K562 (cell line): ENCODE measurements around the gene GRIN2D. TPM values are rescaled to one million over a fixed set of nuclear protein-coding genes. Genes with fewer than 3 reads are reported as not detected.
A peak's percentile ranks its signal among the peaks of the same experiment; 100 is the strongest.

ENCODE experiments used
- BMI1 ChIP-seq: fragments of 150-350 bp; IDR thresholded peaks from 2 replicates; pipeline ENCODE4 v1.6.1; 2014; ENCODE audit warnings: low read length
- CSDE1 ChIP-seq, 2 experiments: fragments of 450-650 bp; IDR thresholded peaks; 2 replicates each; pipeline ENCODE4 v1.6.1; 2016; ENCODE audit warnings: mild to moderate bottlenecking in 1 of 2
- ELF1 ChIP-seq: fragments of 200-800 bp; sonication (Bioruptor generic); IDR thresholded peaks from 2 replicates; pipeline ENCODE4 v1.6.1; 2016; ENCODE audit warnings: missing genetic modification characterization, missing compliant biosample characterization
- ESRRB ChIP-seq: fragments of 250-450 bp; sonication (Bioruptor Pico); IDR thresholded peaks from 2 replicates; pipeline ENCODE4 v1.5.0; 2020; ENCODE audit warnings: mild to moderate bottlenecking, moderate library complexity, borderline replicate concordance
- FOSL1 ChIP-seq: fragments of 200-800 bp; sonication (Bioruptor generic); conservative IDR thresholded peaks from 2 replicates; pipeline ENCODE4 v1.6.1; 2016; ENCODE audit warnings: missing genetic modification characterization, missing compliant biosample characterization
- FOXK2 ChIP-seq, 2 experiments: fragments of 450-650 bp; IDR thresholded peaks in 1 of 2; conservative IDR thresholded peaks in 1 of 2; 2 replicates each; pipeline ENCODE4 v1.6.1; 2016; ENCODE audit warnings: low read depth in 2 of 2, mild to moderate bottlenecking in 1 of 2
- GABPB1 ChIP-seq: sonication (generic); formaldehyde crosslinking; IDR thresholded peaks from 2 replicates; pipeline ENCODE4 v1.8.0; 2022; ENCODE audit warnings: mild to moderate bottlenecking, missing genetic modification reagents
- MEIS2 ChIP-seq: fragments of 450-650 bp; IDR thresholded peaks from 2 replicates; pipeline ENCODE4 v1.6.1; 2014; ENCODE audit warnings: mild to moderate bottlenecking; ENCODE audit not compliant: partially characterized antibody
- MTA2 ChIP-seq: fragments of 450-650 bp; IDR thresholded peaks from 2 replicates; pipeline ENCODE4 v1.6.1; 2016; ENCODE audit warnings: low read depth
- SOX6 ChIP-seq: fragments of 450-650 bp; IDR thresholded peaks from 2 replicates; pipeline ENCODE4 v1.6.1; 2014; ENCODE audit warnings: mild to moderate bottlenecking
- ZKSCAN8 ChIP-seq: fragments of 200-800 bp; sonication (Bioruptor generic); IDR thresholded peaks from 2 replicates; pipeline ENCODE4 v1.6.1; 2016; ENCODE audit warnings: missing genetic modification characterization, missing compliant biosample characterization
- ZNF436 ChIP-seq: fragments of 250-450, 450-650 bp; sonication (Bioruptor Pico); formaldehyde crosslinking; IDR thresholded peaks from 2 replicates; pipeline ENCODE4 v1.7.0; 2020; ENCODE audit warnings: mild to moderate bottlenecking
- ZNF507 ChIP-seq: conservative IDR thresholded peaks from 2 replicates; pipeline ENCODE4 v1.6.1; 2017; ENCODE audit warnings: missing genetic modification characterization, missing compliant biosample characterization
- ZNF561 ChIP-seq: fragments of 450-650 bp; formaldehyde crosslinking; conservative IDR thresholded peaks from 2 replicates; pipeline ENCODE4 v1.4.0; 2020; ENCODE audit warnings: mild to moderate bottlenecking, moderate library complexity
- ZNF583 ChIP-seq: fragments of 250-450 bp; sonication (Bioruptor Pico); IDR thresholded peaks from 2 replicates; pipeline ENCODE4 v1.4.0; 2020
- polyA plus RNA-seq, 8 experiments: library from polyadenylated mRNA; depleted of rRNA in 4 of 8; stranded (reverse) in 5 of 8; unstranded in 3 of 8; fragments of >200 nt; fragmentation: Nextera tagmentation in 2 of 8; fragmentation: Illumina TruSeq in 1 of 8; extraction: Ambion mirVana in 2 of 8; extraction: Trizol in 1 of 8; gene quantifications; 2 replicates each; pipeline versions ENCODE4 v1.2.1 to v1.2.3, GENCODE V29; 2011 to 2014; ENCODE audit warnings: inconsistent platforms in 1 of 8, missing spikeins in 1 of 8
- total RNA-seq, 7 experiments: library from RNA; depleted of rRNA in 6 of 7; stranded (reverse); fragments of >200 nt in 6 of 7; fragmentation: Illumina TruSeq in 2 of 7; extraction: Trizol in 2 of 7; gene quantifications; 2 replicates each; pipeline versions ENCODE4 v1.2.1 to v1.2.3, GENCODE V29; 2011 to 2021; ENCODE audit warnings: low replicate concordance in 1 of 7
- TF ChIP-seq, protein P1 (sequence below): fragments of 450-650 bp; conservative IDR thresholded peaks from 2 replicates; pipeline ENCODE4 v1.6.1; 2016; ENCODE audit warnings: missing genetic modification characterization, low read depth, mild to moderate bottlenecking, control low read depth, missing compliant biosample characterization
- TF ChIP-seq, protein P2 (sequence below): sonication (generic); formaldehyde crosslinking; IDR thresholded peaks from 2 replicates; pipeline ENCODE4 v1.8.1; 2023; ENCODE audit warnings: mild to moderate bottlenecking, missing genetic modification reagents
- TF ChIP-seq, protein P3 (sequence below), 3 experiments: IDR thresholded peaks in 2 of 3; conservative IDR thresholded peaks in 1 of 3; 2 replicates each; pipeline ENCODE4 v1.5.1; 2011 to 2012; ENCODE audit warnings: low read length in 3 of 3, mild to moderate bottlenecking in 3 of 3, control low read depth in 2 of 3, improper control_type of control experiment in 1 of 3, inconsistent platforms in 1 of 3, low read depth in 1 of 3, mixed read lengths in 1 of 3, moderate library complexity in 1 of 3; ENCODE audit not compliant: insufficient read depth in 2 of 3
- TF ChIP-seq, protein P4 (sequence below): sonication (generic); formaldehyde crosslinking; IDR thresholded peaks from 2 replicates; pipeline ENCODE4 v1.4.0; 2020; ENCODE audit warnings: mild to moderate bottlenecking, missing genetic modification reagents
- TF ChIP-seq, protein P5 (sequence below): fragments of 450-650 bp; formaldehyde crosslinking; IDR thresholded peaks from 2 replicates; pipeline ENCODE4 v1.4.0; 2020; ENCODE audit warnings: mild to moderate bottlenecking, moderate library complexity

The GRIN2D gene
- total and polyA plus RNA-seq, 9 of the 15 experiments (the other 6 are each of a cell fraction or from before 2014, with no cell fraction given) = 0.32 to 31.5 (median 1.8) TPM

DNA sequence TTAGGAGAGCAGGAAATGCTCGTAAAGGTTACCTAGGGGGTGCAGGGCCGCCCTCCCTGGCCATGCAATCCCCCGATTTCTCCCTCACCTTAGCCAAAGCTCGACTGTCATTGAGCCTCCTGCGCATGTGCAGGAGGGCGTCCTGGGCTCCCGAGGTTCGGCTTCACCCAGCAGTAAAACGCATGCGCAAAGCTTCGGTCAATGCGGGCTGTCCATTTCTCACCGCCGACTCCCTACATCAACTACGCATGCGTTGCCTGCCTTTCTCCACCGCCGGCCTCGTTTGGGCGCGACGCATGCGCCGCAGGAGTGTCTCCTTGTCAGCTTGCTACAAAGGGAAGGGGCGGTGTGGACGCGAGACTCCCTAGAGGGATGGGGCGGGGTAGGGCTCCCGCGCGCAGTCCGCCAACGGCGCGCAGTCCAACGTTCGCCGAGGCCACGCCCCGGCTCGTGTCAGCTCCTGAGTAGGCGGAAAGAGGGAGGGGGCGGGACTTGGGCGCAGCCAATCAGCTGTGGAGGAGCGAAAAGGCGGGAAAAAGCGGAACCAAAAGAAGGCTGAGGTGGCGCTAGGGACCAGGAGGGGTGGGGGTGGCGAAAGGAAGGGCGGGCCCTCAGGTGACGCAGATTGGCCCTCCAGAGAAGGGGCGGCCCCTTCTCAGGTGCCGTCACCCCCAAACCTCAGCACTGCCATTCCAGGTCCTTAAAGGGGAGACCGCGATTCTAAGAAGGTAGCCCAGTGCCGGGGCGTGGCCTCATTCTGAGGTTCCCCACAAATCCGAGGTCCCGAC is 29.5 kb upstream of the GRIN2D start, which contains the start of the genes SYNGR4 and TMEM143 (continued):
- TF ChIP-seq, protein P1, sequence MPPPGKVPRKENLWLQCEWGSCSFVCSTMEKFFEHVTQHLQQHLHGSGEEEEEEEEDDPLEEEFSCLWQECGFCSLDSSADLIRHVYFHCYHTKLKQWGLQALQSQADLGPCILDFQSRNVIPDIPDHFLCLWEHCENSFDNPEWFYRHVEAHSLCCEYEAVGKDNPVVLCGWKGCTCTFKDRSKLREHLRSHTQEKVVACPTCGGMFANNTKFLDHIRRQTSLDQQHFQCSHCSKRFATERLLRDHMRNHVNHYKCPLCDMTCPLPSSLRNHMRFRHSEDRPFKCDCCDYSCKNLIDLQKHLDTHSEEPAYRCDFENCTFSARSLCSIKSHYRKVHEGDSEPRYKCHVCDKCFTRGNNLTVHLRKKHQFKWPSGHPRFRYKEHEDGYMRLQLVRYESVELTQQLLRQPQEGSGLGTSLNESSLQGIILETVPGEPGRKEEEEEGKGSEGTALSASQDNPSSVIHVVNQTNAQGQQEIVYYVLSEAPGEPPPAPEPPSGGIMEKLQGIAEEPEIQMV (tag) = no peak
- no peak for TF ChIP-seq ESRRB
- no peak for TF ChIP-seq ZNF561 (CRISPR knock-in tag)
- peak; percentile 74; the same call in 1 of the 2 replicates for TF ChIP-seq GABPB1 (CRISPR knock-in tag)
- TF ChIP-seq, protein P2, sequence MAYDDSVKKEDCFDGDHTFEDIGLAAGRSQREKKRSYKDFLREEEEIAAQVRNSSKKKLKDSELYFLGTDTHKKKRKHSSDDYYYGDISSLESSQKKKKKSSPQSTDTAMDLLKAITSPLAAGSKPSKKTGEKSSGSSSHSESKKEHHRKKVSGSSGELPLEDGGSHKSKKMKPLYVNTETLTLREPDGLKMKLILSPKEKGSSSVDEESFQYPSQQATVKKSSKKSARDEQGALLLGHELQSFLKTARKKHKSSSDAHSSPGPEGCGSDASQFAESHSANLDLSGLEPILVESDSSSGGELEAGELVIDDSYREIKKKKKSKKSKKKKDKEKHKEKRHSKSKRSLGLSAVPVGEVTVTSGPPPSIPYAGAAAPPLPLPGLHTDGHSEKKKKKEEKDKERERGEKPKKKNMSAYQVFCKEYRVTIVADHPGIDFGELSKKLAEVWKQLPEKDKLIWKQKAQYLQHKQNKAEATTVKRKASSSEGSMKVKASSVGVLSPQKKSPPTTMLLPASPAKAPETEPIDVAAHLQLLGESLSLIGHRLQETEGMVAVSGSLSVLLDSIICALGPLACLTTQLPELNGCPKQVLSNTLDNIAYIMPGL = no peak
- TF ChIP-seq FOSL1 (tag) = no peak
- peak; percentile 79 to 86 for TF ChIP-seq FOXK2 (conservative IDR thresholded peaks at IDR 0.05 in 1 of 2, IDR thresholded peaks at IDR 0.05 in 1 of 2; ENCODE audit: low read depth in 2 of 2)
- TF ChIP-seq ZNF583 = peak; percentile 54; the same call in 1 of the 2 replicates
- no peak for TF ChIP-seq MTA2
- TF ChIP-seq ELF1 (tag) = peak; percentile 78; the same call in 1 of the 2 replicates
- TF ChIP-seq, protein P3, sequence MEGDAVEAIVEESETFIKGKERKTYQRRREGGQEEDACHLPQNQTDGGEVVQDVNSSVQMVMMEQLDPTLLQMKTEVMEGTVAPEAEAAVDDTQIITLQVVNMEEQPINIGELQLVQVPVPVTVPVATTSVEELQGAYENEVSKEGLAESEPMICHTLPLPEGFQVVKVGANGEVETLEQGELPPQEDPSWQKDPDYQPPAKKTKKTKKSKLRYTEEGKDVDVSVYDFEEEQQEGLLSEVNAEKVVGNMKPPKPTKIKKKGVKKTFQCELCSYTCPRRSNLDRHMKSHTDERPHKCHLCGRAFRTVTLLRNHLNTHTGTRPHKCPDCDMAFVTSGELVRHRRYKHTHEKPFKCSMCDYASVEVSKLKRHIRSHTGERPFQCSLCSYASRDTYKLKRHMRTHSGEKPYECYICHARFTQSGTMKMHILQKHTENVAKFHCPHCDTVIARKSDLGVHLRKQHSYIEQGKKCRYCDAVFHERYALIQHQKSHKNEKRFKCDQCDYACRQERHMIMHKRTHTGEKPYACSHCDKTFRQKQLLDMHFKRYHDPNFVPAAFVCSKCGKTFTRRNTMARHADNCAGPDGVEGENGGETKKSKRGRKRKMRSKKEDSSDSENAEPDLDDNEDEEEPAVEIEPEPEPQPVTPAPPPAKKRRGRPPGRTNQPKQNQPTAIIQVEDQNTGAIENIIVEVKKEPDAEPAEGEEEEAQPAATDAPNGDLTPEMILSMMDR (IDR thresholded peaks at IDR 0.05 in 2 of 3, conservative IDR thresholded peaks at IDR 0.05 in 1 of 3; ENCODE audit: insufficient read depth in 2 of 3, low read depth in 1 of 3, low read length in 3 of 3) = peak in 1 of 3 experiments; percentile 12; a peak in 1 of 6 replicates
- no peak for TF ChIP-seq CSDE1 (IDR thresholded peaks at IDR 0.05)
- peak; percentile 39; the same call in 1 of the 2 replicates for TF ChIP-seq SOX6
- TF ChIP-seq, protein P4, sequence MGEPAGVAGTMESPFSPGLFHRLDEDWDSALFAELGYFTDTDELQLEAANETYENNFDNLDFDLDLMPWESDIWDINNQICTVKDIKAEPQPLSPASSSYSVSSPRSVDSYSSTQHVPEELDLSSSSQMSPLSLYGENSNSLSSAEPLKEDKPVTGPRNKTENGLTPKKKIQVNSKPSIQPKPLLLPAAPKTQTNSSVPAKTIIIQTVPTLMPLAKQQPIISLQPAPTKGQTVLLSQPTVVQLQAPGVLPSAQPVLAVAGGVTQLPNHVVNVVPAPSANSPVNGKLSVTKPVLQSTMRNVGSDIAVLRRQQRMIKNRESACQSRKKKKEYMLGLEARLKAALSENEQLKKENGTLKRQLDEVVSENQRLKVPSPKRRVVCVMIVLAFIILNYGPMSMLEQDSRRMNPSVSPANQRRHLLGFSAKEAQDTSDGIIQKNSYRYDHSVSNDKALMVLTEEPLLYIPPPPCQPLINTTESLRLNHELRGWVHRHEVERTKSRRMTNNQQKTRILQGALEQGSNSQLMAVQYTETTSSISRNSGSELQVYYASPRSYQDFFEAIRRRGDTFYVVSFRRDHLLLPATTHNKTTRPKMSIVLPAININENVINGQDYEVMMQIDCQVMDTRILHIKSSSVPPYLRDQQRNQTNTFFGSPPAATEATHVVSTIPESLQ (CRISPR knock-in tag) = no peak
- TF ChIP-seq MEIS2 = peak; percentile 99
- no peak for TF ChIP-seq ZNF507
- no peak for TF ChIP-seq BMI1
- TF ChIP-seq, protein P5, sequence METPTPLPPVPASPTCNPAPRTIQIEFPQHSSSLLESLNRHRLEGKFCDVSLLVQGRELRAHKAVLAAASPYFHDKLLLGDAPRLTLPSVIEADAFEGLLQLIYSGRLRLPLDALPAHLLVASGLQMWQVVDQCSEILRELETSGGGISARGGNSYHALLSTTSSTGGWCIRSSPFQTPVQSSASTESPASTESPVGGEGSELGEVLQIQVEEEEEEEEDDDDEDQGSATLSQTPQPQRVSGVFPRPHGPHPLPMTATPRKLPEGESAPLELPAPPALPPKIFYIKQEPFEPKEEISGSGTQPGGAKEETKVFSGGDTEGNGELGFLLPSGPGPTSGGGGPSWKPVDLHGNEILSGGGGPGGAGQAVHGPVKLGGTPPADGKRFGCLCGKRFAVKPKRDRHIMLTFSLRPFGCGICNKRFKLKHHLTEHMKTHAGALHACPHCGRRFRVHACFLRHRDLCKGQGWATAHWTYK = no peak
- no peak for TF ChIP-seq ZNF436 (CRISPR knock-in tag)
- TF ChIP-seq ZKSCAN8 (CRISPR knock-in tag) = no peak
